ENCODE data around the gene C10orf67. TPM values are rescaled to one million over a fixed set of nuclear protein-coding genes. Genes with fewer than 3 reads are reported as not detected.

C10orf67 gene
- total RNA-seq, 1 experiment from 2014 or later: 0.15 TPM

- H3K27me3 ChIP-seq (ENCODE audit: low read length): peaks cover 27% of the 10 kb centered on the region
- H3K9me2 ChIP-seq (replicated peaks; ENCODE audit: low read length): no peaks in the 10 kb centered on the region
- no peaks in the 10 kb centered on the region for H4K20me1 ChIP-seq (ENCODE audit: low read length)
- DNase-seq: no peak
- no peaks in the 10 kb centered on the region for H3K9me3 ChIP-seq (ENCODE audit: low read length)
- intact Hi-C loops (cut with micrococcal nuclease): no loop called here
- CTCF ChIA-PET: interaction anchor here (0.6 kb wide), 1 partner anchor 274 kb away, joined by 6 read pairs; no protein-coding TSS in a partner anchor
- no peaks in the 10 kb centered on the region for H3K36me3 ChIP-seq (ENCODE audit: low read depth, low read length)
- no peak overlapping the region for H2AFZ ChIP-seq (ENCODE audit: low read length)
- H3K79me2 ChIP-seq (ENCODE audit: low read length): no peaks in the 10 kb centered on the region
- no peaks in the 10 kb centered on the region for H3K4me1 ChIP-seq (ENCODE audit: insufficient read depth, low read length)
- no peak overlapping the region for H3K27ac ChIP-seq (ENCODE audit: low read length)
- POLR2A ChIA-PET (ENCODE audit: unreplicated experiment): no interaction called here
- TF ChIP-seq EZH2 (IDR thresholded peaks at IDR 0.05; ENCODE audit: low read length, unreplicated experiment) (peak; percentile 61), EZH2phosphoT487 (IDR thresholded peaks at IDR 0.05; ENCODE audit: borderline replicate concordance, low read length) (peak; percentile 28; the same call in 1 of the 2 replicates), CTCF (conservative IDR thresholded peaks at IDR 0.05; ENCODE audit: low read depth, low read length) (no peak)
- H3F3A ChIP-seq (ENCODE audit: low read length, unreplicated experiment): no peaks in the 10 kb centered on the region
- no peak overlapping the region for H3K9ac ChIP-seq (ENCODE audit: low read length)
- BruUV-seq (replicated peaks): no TSS peak
- H3K4me3 ChIP-seq (ENCODE audit: low read length): no peak overlapping the region
- no peak for ATAC-seq
- no peak overlapping the region for H3K4me2 ChIP-seq (ENCODE audit: low read length)
Observed at GRCh38 chr10:23173214-23174073, 171.2 kb downstream of the C10orf67 start.

- Histone ChIP-seq H3K4me1 (ENCODE audit: insufficient read depth, low read length) (no peaks in the 10 kb centered on the region), H3K27ac (ENCODE audit: low read length) (no peak overlapping the region), H3K9ac (ENCODE audit: low read length) (no peak overlapping the region), H3K4me3 (ENCODE audit: low read length) (no peak overlapping the region), H3K27me3 (ENCODE audit: low read length) (peaks cover 26% of the 10 kb centered on the region), H3K9me2 (replicated peaks; ENCODE audit: low read length) (no peaks in the 10 kb centered on the region), H3F3A (ENCODE audit: low read length, unreplicated experiment) (no peaks in the 10 kb centered on the region), H3K9me3 (ENCODE audit: low read length) (no peaks in the 10 kb centered on the region), H3K36me3 (ENCODE audit: low read depth, low read length) (no peaks in the 10 kb centered on the region), H3K79me2 (ENCODE audit: low read length) (no peaks in the 10 kb centered on the region), H4K20me1 (ENCODE audit: low read length) (no peaks in the 10 kb centered on the region), H3K4me2 (ENCODE audit: low read length) (no peak overlapping the region), H2AFZ (ENCODE audit: low read length) (no peak overlapping the region)
- DNase-seq (no peak), ATAC-seq (no peak)
- POLR2A ChIA-PET (ENCODE audit: unreplicated experiment): no interaction called here
- CTCF ChIA-PET: interaction anchor here (0.6 kb wide), 1 partner anchor 275 kb away, joined by 6 read pairs; no protein-coding TSS in a partner anchor
- no TSS peak for BruUV-seq (replicated peaks)
- intact Hi-C loops (cut with micrococcal nuclease): no loop called here
- TF ChIP-seq CTCF (conservative IDR thresholded peaks at IDR 0.05; ENCODE audit: low read depth, low read length) (no peak), EZH2phosphoT487 (IDR thresholded peaks at IDR 0.05; ENCODE audit: borderline replicate concordance, low read length) (no peak), EZH2 (IDR thresholded peaks at IDR 0.05; ENCODE audit: low read length, unreplicated experiment) (no peak)
Observed at GRCh38 chr10:23172429-23173213, 172.0 kb downstream of the C10orf67 start.
